SW 1271 (cell line): ENCODE measurements around the gene LRRC8E.
A peak's percentile ranks its signal among the peaks of the same experiment; 100 is the strongest.

Experiments used
- DNase-seq, 2 experiments: peaks; one replicate each; lab custom pipeline; 2025; lab: John Stamatoyannopoulos, UW

The LRRC8E gene

DNA sequence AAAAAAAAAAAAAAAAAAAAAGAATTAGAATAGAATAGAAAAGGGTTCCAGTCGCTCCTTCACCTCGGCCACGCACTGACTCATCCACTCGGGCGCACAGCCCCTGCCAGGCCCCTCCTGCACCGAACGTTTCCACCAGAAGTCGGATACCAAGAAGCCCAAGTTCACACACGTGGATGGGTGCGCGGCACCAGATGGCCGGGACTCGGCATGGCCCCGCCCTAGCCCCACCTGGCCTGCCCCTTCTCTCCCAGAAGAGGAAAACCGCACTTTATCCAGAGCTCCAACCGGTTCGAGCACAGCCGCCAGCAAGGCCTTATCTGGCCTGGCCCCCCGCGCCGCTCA, 20.0 kb upstream of the LRRC8E start:
- DNase-seq = no peak

DNA sequence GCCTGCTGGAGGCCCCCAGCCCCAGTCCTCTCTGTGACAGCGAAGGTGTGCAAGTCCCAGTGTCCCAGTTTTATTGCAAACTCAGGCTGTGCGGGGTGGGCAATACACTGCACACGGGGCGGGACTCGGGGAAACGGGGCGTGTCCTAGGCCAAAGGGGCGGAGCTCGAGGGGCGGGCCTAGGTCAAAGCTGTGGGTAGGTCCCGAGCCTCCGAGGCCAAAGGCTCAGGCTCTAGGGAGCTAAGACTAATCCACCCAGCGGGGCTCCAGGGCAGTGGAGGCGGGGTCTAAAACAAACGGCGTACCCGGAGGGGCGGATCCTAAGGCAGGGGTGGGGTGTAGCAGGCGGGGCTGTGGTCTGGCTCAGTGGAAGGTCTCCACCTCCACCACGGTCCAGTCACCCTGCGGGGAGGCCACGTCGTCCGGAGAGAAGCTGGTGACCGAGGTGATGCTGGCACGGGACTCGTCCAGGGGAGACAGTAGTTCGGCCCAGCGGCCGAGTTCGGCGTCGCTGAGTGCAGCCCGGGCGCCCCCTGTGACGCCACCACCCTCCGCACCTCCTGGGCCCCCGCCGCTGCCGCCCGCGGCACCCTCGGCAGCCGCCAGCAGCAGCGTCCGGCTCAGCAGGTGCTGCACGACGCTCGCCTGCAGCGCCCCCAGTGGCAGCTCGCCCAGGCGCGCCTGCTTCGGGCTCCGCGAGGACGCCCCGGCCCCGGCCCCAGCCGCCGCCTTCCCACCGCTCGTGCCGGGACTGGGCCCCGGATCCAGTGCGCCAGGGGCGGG, 19.4 kb upstream of the LRRC8E start:
- no peak for DNase-seq

DNA sequence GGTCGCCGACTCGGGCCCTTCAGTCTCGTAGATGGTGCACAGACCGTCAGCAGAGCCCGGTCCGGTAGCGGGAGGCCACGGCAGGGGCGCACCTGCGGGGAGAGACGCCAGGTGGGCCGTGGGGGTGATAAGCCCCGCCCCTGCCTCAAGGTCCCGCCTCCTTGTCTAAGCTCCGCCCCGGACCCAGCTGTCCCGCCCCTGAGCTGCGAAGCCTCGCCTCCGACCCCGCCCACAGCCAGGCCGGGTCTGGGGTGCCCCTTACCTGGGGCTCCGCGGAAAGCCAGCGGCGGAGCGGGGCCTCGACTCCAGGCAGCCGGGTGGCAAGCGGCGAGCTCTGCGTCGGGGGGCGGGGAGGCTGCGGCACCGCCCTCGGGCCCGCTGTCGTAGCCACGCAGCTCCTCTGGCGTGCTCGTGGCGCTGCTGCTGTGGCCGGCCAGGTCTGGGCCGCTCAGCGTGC, 18.8 kb upstream of the LRRC8E start:
- no peak for DNase-seq

DNA sequence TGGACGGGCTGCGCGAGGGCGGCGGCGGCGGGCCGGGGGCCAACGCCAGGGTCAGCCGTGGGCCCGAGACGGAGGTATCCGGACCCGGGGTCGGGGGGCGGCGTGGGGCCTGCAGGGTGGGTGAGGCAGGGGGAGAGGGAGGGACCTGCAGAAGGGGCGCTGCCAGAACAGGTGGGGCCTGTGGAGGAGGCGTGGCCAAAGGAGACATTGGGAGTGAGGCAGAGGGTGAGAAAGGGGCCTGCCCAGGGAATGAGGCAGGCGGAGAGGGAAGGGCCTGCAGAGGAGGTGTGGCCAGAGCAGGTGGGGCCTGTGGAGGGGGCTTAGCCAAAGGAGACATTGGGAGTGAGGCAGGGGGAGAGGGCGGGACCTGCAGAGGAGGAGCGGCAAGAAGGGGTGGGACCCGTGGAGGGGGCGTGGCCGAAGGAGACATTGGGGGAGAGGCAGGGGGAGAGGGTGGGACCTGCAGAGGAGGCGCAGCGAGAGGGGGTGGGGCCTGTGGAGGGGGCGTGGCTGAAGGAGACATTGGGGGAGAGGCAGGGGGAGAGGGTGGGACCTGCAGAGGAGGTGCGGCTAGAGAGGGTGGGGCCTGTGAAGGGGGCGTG, 18.3 kb upstream of the LRRC8E start:
- no peak for DNase-seq

DNA sequence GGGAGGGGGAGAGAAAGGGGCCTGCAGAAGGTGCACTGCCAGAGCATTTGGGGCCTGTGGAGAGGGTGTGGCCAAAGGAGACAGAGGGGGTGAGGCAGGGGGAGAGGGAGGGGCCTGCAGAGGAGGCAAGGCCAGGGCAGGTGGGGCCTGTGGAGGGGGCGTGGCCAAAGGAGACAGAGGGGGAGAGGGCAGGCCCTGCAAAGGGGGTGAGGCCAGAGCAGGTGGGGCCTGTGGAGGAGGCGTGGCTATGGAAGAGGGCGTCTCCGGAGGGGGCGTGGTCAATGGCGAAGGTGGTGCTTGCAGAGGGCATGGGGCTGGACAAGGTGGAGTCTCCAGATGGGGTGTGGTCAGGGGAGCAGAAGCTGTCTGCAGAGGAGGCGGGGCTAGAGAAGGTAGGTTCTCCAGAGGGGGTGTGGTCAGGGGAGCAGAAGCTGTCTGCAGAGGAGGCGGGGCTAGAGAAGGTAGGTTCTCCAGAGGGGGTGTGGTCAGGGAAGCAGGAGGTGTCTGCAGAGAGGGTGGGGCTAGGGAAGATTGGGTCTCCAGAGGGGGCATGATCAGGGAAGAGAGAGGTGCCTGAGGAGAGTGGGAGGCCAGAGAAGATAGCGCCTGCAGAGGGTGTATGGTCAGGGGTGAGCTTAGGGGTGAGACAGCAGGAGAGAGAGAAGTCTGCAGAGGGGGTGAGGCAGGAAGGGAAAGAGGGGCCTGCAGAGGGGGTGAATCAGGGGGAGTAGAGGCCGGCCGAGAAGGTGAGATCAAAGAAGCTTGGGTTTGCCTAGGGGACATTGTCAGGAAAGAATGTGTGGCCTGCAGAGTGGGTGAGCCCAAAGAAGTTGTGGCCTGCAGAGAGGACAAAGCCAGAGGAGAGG, 17.5 kb upstream of the LRRC8E start:
- DNase-seq = peak in 1 of 2 experiments; percentile 43

DNA sequence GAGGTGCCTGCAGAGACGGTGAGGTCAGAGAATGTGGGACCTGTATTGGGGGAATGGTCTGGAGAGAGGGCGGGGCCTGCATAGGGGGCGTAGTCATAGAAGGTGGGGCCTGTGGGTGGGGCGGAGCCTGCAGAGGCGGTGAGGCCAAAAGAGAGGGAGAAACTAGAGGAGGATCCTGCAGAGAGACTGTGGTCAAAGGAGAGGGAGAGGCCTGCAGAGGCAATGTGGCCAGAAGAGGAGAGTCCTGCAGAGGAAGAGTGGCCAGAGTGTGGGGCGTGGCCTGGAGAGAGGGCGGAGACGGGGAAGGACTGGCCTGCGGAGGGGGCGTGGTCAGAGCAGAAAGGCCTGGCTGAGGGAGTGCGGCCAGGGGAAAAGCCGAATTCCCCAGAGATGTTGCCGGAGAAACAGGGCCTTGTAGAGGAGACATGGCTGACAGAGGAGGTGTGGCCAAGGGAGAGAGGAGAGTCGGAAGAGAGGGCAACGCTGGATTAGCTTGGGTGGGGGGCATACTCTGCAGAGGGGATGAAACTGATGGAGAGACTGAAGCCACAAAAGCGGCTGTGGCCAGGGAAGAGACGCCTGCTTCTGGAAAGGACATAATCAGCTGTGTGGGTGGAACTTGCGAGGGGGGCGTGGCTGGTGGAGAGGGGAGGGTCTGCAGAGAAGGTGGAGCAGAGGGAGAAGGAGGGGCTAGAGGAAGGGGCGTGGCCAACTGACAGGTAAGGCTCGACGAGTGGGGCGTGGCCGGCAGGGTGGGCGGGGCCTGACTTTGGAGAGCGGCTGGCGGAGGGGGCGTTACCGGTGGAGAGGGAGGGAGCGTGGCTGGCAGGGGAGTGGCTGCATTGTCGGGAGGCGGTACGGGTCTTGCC, 16.6 kb upstream of the LRRC8E start:
- peak; percentile 81 to 83 for DNase-seq

DNA sequence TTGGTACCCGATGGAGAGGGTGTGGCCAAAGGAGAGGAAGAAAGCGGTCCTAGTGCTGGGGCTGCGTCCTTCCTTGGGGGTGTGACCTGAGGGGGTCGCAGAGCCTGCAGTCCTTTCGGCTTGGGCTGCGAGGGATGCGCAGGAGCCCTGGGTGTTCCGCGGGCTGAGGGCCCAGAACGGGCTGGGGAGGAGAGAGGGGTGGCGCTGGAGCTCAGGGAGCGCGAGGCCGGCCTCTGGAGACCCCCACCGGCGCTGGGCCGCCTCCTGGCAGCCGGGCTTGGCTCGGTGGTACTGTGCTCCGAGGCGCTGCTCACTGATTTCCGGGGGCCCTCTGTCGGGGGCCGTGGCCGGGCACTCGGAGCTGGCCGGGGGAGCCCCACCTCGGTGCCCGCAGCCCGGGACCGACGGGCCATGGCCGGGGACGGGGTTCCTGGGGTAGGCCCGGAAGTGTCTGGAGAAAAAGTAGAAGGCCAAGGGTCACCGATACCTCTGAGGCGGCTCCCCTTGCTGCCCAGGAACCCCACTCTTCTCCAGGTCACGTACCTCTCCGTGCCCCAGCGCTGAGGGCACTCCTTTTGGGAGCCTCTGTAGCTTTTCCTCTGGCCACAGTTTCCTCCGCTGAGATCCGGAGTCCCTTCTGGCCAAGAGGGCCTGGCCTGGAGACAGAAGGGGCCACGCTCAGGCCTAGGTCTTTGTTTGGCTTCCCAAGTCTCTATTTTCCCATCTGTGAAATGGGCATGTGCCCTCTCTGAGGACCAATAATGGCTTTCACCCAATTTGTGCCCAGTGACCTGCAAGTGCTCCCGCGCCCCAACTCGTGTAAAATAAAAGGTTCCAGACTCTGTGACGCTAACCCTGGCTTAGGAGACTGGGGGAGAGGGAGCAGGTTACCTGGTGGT, 15.8 kb upstream of the LRRC8E start:
- no peak for DNase-seq

DNA sequence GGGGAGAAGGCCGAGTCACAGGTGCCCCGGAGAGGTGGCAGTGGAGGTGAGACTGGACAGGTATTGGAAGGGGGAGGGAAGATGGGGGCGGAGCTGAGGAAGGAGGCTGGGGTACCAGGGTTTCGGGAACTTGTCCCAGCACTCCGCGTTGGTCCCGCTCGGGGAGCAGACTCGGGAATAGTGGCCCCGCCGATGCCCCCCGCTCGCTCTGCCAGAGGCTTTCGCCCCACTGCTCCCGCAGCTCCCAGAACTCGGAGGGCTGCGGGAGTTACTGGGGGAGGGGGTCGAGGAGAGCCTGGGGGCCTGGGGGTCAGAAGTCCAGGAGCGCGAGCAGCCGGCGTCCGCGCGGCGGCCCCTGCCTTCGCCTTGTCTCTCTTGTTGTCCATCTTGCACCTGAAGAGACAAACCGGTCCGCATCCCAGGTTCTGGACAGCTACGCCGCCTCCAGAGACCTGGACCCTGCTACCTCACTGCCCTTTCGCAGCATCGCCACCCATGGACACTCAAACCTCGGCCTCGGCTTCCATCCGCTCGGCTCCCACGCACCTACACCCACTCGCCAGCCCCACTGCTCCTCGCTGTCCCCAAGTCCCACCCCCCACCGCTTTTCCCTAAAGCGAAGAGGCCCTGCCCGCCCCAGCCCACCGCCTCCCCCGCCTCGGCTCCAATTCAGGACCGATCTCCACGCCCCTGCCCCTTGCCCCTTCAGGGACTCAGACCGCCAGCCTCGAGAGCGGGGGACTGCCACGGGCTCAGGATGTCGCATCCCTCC, 14.8 kb upstream of the LRRC8E start:
- no peak for DNase-seq

DNA sequence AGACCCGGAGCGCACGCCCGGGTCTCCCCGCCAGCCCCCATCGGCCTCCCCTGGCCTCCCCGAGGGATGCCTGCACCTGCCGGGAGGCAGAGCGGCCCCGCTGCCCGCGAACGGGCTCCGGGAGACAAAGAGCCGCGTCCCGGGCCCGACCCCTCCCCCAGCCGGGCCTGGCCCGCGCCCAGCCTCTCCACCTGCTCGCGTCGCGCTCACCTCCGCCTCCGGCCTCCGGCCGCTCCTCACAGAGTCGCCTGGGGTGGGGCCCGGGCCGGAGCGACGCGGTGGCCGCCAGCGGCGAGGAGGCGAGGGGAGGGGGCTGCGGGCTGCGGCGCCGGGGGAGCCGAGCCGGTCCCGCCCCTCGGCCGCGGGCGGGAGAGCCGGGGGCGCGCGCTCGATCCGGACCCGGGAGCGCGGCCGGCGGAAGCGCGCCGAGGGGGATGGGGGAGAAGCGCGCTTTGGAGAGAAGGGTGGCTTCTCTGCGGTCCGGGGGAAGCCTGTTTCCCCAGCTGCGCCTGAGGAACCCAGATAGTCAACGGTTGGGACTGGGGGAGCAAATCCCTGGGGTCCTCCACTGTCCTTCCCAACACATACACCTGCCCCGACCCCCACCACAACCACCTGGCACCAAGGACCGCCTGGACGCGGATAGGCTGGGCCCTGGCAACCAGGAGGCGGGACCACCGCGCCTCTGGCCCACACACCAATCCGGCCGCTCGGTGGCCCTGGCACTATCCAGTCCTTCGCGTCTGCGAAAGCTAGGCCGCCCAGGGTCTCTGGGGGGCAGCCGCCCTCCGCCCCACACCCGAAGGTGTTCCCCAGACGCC, 14.0 kb upstream of the LRRC8E start, which contains the start of gene PRR36:
TSS of gene PRR36 (minus strand) at position 315 of the 821 bp plus-strand sequence. CDS start 701 bp downstream, outside the sequence.
- DNase-seq = no peak

DNA sequence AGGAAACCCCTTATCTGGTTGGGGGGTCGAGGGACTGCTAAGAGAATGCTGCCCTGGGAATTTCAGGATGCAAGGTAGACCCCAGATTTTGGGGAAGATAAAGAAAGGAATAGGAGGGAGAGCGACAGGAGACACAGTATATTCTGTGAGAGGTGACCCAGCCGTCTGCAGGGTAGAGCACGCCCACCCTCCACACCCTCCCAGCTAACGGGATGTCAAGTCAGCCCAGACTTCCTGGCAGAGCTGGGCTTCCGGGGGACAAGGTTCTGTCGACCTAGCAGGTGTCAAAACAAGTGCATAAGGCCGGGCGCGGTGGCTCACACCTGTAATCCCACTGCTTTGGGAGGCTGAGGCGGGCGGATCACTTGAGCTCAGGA, 13.4 kb upstream of the LRRC8E start:
- no peak for DNase-seq

DNA sequence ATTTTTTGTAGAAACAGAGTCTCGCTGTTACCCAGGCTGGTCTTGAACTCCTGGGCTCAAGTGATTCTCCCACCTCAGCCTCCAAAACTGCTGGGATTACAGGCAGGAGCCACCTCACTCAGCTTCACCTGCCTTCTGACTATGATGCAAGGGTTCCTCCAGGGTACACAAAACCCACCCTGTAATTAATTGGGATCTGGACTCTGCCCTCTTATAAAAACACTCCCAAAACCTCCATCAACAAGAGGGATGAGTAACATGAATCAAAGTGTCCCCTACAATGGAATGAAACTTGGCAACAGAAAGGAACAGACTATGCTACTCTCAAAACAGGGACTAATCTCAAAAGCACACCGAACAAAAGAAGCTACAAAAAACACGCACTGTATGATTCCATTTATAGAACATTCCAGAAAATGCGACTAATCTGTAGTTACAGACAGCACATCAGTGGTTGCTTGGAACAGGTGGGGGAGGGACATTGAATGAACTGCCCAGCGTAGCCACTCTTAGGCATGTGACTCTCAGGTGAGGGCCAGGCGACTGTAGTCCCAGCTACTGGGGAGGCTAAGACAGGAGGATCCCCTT, 11.0 kb upstream of the LRRC8E start:
- no peak for DNase-seq

DNA sequence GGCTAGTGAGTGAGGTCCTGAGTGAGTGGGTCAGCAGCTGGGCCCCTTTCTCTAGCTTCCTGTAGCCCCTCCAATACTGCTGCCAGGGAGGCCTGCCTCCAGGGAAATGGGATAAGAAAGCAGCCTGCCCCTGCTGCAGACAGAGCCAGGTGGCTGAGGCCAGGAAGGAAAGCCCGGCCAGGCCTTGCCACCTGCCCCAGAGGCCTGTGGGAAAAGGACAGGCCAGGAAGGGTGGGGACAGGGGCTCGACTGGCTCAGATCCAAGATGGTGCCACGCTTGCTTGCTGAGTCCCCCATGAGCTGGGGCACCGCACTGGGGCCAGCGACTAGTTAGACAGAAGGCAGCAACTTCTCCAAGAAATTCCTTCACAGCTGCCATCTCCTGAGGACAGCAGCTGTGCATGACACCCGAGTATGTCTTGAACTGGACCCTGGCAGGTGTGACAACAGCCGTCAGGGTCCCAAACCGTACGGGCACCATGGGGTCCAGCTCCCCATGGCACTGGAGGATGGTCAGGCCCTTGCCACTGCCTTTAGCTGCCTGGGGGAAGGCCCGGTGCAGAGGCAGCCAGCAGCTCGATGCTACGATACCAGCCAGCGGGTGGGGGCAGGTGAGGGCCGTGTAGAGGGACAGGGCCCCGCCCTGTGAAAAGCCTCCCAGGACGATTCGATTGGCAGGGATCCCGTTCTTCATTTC, 9.1 kb upstream of the LRRC8E start:
- no peak for DNase-seq

DNA sequence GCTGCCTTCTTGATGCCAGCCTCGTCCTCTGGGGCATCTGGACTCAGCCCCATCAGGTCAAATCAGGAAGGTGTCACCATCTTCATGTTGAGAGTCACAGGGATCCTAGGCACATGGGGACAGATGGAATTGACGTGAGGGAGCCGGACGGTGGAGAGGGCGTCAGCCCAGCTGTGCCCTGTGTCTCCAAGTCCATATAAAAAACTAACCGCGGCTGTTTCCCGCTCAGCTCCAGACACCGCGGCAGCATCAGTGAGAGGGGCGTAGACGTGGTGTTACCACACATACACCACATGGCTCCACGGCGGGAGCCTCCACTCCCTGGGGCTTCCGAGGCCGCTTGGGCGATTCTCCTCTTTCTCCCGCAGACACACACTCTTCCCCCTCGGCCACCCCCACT, 8.5 kb upstream of the LRRC8E start:
- no peak for DNase-seq

DNA sequence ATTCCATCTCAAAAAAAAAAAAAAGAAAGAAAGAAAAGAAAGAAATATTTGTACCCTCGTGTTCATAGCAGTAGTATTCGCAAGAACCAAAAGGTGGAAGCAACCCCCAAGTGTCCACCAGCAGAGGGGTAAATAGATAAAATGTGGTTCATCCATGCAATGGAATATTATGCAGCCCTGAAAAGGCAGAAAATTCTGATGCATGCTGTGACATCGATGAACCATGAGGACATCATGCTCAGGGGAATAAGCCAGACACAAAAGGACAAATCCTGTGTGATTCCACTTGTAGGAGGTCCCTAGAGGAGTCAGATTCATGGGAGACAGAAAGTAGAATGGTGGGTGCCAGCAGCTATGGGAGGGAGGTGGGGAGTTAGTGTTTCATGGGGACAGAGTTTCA, 6.4 kb upstream of the LRRC8E start:
- DNase-seq = no peak

DNA sequence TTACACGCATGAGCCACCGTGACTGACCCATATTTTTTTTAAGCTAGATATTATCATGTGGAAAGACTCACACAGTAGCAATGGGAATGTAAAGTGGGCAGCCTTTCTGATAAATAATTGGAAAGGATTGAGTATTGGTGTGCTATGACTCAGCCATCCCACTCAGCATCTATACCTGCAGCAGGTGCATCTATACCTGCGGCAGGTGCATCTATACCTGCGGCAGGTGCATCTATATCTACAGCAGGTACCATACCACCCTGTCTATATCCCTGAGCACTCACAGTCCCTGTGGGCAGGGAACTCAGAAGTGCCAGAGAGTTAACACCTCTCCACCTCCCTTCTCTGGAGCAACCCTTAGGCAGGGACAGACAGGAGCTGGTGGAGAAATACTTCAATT, 5.2 kb upstream of the LRRC8E start:
- DNase-seq = no peak

DNA sequence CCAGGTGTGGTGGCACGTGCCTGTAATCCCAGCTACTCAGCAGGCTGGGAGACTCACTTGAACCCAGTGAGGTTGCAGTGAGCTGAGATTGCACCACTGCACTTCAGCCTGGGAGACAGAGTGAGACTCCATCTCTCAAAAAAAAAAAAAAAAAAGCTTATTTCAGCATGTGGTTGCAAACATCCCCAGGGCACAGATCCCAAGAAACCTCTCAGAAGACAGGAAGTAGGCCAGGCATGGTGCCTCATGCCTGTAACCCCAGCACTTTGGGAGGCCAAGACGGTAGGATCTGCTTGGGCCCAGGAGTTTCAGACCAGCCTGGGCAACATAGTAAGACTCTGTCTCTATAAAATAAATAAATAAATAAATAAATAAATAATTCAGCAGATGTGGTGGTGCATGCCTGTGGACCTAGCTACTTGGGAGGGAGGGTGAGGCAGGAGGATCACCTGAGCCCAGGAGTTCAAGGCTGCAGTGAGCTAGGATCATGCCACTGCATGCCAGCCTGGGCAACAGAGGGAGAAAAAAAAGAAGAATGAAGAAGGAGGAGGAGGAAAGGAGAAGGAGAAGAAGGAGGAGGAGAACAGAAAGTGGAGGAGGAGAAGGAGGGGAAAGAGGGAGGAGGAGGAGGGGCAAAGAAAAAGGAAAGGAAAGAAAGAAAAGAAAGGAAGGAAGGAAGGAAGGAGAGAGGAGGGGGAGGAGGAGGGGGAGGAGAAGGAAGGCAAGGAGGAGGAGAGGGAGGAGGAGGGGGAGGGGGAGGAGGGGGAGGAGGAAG, 4.3 kb upstream of the LRRC8E start:
- no peak for DNase-seq

DNA sequence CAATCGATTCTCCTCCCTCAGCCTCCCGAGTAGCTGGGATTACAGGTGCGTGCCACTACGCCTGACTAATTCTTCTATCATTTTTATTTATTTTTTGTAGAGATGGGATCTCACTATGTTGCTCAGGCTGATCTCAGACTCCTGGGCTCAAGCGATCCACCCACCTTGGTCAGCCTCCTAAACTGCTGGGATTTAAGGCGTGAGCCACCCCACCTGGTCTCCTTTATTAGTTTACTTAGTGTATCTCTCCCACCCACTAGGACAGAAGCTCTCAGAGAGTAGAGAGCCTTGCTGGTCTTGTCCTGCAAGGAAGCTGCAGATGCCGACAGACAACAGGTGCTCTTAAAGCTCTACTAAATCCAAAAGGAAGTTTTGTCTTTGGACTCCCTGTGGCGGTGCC, 2.5 kb upstream of the LRRC8E start:
- DNase-seq = no peak
